SKM-1 treated with dmso at 0.1 percent for 144 hours (cell line): ENCODE results near the gene CLCF1.

Source experiments
- DNase-seq: peaks from one replicate; lab custom pipeline; 2025; ENCODE audit not compliant: unreplicated experiment; lab: John Stamatoyannopoulos, UW

Gene CLCF1

DNA sequence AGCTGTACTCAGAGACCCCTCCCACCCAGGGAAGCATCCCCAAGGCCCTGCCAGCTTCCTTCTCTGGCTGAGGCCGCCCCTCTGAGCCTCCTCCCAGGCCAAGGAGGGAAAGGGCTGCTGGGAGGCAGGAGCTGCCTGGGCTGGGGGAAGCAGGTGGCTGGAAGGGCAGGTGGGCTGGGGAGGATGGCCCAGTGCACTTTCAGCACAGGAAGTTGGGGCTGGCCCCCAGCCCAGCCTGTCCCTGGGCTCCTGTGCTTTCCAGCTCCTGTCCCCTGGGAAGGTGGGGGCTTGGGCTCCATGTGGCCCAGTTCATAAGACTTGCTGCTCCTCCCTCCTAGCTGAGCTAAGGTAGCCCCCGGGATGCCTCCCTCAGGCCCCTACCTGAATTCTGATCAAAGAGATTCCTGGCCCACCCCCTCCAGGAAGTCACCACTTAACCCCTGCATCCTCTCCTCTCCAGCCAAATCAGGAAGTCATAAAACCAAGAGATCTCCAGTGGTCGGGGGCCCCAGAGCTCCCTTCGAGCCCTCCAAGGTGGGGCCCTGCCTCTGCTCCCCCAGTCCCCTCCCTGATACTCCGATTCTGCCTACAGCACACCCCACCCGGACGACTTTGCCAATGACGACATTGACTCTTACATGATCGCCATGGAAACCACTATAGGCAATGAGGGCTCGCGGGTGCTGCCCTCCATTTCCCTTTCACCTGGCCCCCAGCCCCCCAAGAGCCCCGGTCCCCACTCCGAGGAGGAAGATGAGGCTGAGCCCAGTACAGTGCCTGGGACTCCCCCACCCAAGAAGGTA lies 23.4 kb upstream of the CLCF1 start:
- no peak for DNase-seq

DNA sequence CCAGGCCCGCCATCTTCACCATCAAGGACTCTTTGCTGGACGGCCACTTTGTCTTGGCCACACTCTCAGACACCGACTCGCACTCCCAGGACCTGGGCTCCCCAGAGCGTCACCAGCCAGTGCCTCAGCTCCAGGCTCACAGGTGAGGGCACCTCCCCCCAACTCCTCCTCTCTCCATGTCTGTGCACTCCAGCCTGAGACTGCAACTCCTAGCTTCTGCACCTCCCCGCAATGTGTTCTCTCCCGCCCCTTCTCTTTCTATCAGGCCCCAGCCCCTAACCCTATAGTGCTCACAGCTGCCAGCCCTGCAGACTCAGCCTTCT lies 22.8 kb upstream of the CLCF1 start:
- DNase-seq, result no peak

DNA sequence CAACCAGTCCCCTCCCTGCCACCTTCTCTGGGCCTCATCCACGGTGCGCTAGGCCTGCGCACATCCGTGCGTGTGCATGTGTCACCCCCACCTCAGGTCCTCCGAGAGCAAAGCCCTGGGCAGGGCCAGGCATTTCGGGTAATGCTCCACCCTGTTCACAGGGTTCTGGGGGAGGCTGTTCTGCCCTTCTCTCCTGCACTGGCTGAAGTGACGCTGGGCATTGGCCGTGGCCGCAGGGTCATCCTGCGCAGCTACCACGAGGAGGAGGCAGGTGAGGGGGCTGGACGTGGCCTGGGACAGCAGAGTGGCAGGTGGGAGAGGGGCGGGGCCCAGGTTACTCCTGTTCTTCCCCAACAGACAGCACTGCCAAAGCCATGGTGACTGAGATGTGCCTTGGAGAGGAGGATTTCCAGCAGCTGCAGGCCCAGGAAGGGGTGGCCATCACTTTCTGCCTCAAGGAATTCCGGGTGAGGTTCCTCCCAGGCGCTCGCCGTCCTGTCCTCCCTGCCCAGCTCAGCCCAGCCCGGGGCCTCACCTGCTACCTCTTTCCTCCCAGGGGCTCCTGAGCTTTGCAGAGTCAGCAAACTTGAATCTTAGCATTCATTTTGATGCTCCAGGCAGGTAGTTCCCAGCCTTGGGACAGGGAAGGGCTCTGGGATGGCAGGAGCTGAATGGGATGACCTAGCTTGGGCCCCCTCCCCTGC lies 22.3 kb upstream of the CLCF1 start:
- no peak for DNase-seq

DNA sequence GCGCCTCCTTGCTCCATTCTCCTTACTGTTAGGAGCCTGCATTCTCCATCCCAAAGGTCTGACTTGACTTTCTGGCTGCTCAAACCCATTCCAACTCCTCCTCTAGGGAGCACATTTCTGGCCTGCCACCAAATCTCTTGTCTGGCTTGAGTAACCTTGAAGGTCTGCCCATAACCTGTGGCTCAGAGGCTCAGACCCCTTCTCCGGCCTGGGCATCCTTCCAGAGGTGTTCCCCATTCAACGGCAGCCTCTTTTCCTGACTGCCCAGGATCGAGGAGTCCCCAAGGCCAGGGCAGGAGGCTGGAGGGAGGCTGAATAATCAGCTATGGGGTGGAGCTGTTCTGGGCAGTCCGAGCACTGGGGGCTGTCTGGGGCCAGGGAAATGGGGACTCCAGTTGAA lies 20.6 kb upstream of the CLCF1 start:
- DNase-seq, result no peak

DNA sequence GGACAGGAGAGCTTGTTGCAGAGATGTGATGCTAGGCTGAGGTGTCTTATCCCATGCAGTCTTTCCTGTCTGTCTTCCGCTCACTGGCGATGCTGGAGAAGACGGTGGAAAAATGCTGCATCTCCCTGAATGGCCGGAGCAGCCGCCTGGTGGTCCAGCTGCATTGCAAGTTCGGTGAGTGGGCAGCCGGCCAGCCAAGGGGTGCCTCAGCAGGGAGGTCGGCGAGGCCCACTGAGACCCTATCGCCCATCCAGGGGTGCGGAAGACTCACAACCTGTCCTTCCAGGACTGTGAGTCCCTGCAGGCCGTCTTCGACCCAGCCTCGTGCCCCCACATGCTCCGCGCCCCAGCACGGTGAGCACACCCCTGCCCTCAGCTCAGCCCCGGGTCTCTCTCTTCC lies 20.0 kb upstream of the CLCF1 start:
- DNase-seq, result no peak

DNA sequence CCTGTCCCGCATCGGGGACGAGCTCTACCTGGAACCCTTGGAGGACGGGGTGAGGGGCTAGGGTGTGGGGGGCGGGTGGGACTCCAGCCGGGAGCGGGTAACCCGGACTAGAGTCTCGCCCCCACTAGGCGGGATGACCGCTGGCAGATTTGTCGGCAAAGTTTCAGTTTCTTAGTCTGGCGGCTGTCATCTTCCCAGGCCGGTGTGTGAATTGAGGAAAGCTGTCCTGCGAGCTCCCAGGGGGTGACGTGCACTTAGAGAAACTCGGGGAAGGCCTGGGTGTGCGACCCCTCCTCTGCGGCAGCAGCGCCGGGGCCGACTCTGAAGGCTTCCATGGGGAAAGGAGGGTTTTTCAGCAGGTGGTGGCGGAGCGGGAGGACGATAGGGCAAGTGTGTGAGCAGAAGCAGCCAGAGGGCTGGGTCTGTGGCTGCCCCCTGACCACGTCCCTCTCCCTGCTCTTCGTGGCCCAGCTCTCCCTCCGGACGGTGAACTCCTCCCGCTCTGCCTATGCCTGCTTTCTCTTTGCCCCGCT lies 18.9 kb upstream of the CLCF1 start:
- no peak for DNase-seq

DNA sequence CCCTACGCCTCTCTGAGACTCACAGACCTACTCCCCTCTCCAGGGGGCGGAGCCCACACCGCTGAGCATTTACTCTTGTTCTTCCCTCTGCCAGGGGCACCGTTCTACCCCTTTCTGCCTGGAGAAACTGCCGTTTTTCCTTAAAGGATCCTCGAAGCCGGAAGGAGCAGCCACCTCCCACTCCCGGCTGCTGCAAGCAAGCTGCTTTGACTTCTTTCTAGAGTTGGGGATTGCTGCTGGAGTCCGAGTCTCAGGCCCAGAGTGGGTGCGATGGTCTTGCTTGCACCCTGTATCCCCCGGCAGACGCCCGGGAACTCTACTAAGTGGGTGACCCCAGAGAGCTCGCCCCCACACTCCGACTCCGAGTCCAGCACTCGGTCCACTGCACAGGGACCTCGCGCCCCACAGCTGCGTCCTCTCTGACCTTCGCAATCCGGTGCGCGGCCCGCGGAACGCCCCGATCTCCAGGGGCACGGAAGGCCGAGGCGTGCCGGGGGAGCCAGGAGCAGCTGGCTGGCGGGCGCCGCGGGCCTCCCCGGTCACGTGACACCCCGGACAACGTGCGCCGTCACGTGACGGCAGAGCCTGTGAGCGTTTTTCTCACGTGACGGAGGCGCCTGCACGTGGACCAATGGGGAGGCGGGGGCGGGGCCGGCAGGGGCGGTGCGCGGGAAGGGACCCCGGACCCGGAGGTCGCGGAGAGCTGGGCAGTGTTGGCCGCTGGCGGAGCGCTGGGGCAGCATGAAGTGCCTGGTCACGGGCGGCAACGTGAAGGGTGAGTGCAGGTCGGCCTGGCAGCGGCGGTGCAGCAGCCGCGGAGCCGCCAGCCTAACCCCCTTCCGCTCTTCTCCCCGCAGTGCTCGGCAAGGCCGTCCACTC lies 18.1 kb upstream of the CLCF1 start, which contains the start of gene RAD9A:
TSS of gene RAD9A (plus strand) at position 683 of the 879 bp plus-strand sequence. CDS start at position 742, 59 bp downstream.
- peak; percentile 90 for DNase-seq

DNA sequence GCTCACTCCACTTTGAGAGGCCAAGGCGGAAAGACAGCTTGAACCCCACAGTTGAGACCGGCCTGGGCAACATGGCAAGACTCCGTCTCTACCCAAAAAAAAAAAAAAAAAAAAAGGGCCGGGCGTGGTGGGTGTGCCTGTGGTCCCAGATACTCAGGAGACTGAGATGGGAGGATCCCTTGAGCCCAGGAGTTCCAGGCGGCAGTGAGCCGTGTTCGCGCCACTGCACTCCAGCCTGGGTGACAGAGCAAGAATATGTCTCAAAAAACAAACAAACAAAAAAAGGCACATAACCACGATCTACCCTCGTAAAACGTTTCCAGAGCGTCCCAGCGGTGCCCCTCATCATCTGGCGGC lies 17.5 kb upstream of the CLCF1 start:
- no peak for DNase-seq

DNA sequence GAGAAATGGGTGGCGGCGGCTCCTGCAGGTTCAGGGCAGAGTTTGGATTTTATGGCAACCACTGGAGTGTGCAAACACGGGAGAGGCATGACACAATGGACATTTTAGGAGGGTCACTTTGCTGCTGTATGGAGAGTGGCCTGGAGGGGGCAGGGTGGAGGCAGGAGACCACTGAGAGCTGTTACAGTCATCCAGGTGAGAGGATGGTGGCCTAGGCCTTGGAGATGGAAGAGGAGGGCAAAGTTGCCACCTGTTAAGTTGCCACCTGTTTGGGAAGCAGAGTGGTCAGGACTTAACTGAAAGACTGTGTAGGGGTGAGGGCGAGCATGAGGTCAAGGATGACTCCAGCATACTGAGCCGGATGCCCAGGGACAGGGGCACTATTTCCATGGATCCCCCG lies 16.1 kb upstream of the CLCF1 start:
- peak; percentile 24 for DNase-seq

DNA sequence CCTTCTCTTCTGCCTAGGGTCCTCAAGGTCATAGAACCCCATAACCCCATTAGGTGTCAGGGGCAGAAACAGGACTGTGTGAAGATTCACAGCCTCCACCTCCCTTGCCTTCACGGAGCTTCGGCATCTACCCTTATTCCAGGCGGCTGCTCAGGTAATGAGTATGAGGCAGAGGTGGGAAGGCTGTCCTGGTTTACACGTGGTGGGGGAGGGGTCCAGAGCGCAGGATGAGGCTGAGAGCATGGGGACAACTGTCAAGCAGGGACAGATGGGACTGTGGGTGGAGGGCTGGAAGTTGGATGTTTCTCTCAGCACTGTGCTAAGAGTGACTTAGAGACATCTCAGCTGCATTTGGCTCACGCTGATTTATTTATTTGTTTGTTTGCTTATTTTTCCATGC lies 14.1 kb upstream of the CLCF1 start:
- DNase-seq, result no peak

DNA sequence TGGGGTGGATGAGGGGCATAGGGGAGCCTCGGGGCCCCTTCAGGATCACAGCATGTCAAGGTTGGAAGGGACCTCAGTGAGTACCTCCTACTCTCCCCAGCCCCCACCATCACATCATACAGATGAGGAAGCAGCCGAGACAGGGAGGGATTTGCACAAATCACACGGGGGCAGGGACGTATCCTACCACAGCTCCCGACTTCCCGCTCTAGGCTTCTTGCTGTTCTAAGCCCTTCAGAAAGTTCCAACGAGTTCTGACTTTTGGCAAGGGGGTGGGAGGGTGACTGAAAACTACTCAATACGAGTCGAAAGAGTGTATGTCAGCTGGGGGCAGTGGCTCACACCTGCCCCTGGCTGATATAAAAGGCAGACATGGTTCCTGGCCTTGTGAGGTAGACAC lies 13.7 kb upstream of the CLCF1 start:
- no peak for DNase-seq

DNA sequence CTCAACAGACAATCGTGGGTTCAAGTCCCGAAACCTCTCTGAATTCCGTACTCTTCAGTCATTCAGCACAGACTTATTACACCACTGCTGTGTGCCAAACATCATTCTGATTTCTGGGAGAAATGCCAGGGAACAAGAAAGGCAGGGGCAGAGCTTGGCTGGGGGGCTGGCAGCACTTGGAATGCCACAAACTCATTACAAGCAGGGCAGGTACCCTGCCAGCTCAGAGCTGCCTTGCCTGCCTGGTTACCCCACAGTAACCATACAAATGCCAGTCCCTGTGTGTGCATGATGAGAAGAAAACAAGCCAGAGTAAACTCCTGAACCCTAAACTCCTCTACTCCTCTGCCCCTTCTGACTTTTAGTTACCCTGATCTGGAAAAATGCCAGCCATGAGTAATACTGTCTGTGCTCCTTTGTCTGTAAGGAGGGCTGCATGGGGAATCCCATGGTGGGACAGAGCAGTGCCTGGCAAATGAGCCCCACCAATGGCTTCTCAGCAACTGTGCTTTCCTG lies 11.5 kb upstream of the CLCF1 start:
- no peak for DNase-seq

DNA sequence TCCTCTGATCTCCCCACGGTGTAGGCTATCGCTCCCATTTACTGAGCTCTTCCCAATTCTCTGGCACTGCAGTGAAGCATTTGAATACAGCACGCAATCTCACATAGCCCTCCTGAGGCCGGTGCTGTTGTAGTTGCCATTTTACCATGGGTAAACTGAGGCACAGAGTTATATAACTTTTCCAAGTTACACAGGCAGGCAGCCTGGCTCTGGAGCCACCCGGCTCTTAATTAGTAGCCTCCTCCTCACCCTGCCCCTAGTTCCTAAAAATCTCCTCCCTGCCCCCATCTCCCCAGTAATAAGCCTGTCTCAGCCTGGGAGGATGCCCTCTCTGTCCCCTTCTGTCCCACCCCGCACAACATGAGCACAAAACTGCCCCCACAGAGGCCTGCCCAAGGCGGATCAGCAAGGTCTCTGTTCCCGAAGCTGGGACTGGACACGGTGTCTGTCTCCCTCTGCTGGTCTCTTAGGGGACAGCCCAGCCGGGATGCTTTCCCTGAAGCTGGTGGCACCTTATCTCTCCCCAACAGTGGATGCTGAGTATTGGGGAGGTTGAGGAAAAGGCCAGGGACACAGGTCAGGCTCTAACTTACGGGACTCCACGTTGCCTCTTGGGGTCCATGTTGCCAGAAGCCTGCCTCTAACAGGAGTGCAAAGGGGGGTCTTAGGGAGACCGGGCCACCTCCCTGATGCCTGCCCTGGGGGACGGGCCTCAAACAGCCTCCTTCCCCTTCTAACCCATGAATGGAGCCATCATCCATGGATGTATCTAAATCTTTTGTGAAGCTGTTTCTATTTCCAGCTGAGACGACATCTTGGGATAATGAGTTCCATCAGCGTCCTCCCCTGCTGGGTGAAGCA lies 9.1 kb upstream of the CLCF1 start:
- peak; percentile 62 for DNase-seq

DNA sequence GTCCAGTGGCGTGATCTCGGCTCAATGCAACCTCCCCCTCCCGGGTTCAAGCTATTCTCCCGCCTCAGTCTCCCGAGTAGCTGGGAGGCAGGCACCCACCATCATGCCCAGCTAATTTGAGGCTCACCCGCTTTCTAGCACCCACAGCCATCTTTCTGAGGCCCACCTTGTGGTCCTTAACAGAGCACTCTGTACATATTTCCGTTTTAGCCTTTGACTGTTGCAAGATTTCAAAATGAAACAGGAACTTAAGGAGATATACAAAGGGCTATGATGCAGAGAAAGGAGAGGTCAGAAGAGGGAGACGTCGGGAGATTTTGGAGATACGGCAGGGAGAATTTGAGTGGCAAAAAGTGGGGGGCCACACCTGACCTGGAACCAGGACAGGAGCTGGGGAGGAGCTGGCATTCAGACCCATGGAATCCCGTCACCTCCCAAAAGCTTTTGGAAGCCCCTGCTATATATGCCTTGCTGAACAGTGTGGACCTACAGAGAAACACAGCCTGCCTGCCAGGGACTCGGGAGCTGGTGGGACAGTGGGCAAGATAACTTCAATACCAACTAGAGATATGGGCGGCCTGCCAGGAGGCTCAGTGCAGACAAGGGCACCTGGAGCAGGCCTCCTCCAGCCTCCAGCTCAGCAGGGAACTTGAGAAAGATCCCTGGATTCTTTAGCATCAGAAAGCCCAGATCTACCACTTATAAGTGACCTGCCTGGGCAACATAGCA lies 8.0 kb upstream of the CLCF1 start:
- DNase-seq, result peak; percentile 78

DNA sequence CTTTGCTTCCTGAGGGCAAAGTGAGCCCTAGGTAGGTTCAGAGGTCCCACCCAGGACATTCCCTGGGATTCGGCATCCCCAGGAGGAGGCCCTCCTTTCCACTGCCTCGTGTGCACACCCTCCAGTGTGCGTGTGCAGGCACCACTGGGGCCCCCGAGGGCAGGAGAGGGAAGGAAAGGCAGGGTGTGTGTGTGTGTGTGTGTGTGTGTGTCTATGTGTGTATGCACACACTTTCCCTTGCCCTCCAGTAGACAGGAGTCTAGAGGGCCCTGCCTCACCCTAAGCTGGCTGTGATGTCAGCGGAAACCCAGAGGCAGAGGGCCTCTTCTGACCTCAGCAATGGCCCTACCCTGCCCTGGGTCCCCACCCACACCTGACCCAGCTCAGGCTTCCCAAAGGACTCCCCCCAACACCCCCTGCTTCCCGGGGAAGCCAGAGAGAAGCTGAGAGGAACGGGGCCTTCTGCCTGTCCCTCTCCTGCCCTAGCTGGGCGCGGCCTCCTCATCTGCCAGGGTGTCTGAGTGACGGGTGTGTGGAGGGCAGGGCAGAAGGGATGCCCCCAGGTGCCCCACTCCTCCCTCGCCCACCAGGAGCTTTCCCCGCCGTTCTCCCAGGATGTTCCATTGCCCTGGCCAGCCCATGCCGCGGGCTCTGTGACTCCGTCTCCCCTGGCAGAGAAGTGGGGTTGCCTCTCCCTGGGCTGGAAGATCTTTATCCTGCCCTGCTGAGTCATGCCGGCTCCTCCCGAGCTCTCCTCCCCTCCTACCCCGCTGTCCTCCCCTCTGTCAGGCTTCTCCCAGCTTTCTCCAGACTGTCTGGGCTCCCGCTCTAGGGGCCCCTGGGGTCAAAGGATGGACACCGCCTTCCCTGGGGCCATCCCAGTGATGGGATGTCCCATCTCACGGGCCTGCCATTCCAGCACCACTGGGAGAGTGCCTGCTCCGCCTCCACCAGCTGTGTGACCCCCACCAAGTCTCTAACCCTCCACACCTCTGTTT lies 6.0 kb upstream of the CLCF1 start:
- DNase-seq, result no peak

DNA sequence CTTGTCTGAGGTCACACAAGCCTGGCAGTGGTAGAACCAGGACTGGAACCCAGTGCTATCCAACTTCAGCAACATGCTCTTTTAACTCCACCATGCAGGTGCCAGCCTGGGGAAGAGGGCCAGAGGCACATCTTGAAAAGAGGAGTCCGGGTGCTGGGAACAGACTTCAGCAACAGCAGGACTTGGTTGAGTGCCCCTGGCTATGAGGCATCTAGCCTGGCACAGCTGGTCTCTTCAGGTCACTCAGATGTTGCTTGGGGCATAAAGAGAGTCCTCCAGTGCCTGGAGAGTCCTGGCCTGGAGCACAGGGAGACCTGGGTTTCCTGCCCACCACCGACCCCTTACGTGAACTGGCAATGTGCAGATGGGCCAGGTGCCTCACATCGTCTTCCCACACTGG lies 5.1 kb upstream of the CLCF1 start:
- DNase-seq, result no peak

DNA sequence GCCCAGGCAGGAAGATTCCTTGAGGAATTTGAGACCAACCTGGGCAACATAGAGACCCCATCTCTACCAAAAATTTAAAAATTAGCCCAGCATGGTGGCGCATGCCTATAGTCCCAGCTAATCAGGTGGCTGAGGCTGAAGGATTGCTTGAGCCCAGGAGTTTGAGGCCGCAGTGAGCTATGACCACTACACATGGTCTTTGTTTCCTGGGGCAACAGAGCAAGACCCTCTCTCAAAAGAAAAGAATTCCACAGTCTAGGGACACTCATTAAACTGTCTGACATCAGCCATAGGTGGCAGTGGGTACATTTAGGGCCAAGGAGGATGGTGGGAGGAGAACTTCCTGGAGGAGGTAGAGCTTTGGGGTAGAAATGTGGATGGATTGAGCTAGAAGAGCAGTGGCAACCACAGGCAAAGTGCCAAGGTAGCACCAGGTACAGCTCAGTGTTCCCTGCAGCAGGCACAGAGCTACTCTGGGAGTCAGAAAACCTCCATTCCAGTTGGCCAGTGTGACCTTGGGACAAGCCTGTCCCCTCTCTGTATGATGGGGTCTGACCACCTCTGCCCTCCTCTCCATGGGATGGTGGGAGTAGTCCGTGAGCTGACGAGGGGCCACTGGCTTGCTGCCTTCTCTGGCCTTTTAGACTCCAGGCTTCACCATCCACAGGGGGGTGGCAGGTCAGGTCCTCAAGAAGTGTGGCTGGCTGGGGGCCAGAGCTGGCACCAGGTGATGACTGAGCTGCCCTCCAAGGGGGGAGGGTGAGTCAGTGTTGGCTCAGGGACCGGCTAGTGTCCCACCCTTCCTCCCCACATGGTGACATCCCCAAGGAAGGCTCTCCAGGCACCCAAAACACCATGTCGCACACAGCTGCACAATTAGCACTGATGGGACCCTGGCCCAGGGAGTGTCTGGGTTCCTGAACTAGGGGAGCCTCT lies 3.7 kb upstream of the CLCF1 start:
- no peak for DNase-seq
